Measurements from ENCODE around the gene RCAN3. TPM values are rescaled to one million over a fixed set of nuclear protein-coding genes. Genes with fewer than 3 reads are reported as not detected.
A peak's percentile ranks its signal among the peaks of the same experiment; 100 is the strongest.

RCAN3 gene
- 10 to 100 TPM; 12.6 to 15.1 TPM for total RNA-seq

- Histone ChIP-seq H3K4me3 (peak within 1 kb of the TSS; percentile 71), H3K27me3 (no peaks in the 10 kb centered on the region), H3K9ac (ENCODE audit: low read depth in 2 of 2, low read length in 2 of 2) (peak within 1 kb of the TSS; percentile 74 to 83), H3K4me1 (peaks cover 5% of the 10 kb centered on the region), H3K27ac (peak within 1 kb of the TSS; percentile 88), H3K9me3 (no peaks in the 10 kb centered on the region), H3K36me3 (no peaks in the 10 kb centered on the region)
- intact Hi-C loops (cut with DNase I), result no loop called here
- DNase-seq, result peak; percentile 86
- TF ChIP-seq, protein P1, sequence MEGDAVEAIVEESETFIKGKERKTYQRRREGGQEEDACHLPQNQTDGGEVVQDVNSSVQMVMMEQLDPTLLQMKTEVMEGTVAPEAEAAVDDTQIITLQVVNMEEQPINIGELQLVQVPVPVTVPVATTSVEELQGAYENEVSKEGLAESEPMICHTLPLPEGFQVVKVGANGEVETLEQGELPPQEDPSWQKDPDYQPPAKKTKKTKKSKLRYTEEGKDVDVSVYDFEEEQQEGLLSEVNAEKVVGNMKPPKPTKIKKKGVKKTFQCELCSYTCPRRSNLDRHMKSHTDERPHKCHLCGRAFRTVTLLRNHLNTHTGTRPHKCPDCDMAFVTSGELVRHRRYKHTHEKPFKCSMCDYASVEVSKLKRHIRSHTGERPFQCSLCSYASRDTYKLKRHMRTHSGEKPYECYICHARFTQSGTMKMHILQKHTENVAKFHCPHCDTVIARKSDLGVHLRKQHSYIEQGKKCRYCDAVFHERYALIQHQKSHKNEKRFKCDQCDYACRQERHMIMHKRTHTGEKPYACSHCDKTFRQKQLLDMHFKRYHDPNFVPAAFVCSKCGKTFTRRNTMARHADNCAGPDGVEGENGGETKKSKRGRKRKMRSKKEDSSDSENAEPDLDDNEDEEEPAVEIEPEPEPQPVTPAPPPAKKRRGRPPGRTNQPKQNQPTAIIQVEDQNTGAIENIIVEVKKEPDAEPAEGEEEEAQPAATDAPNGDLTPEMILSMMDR (IDR thresholded peaks at IDR 0.05), result no peak
These were observed at the start of gene RCAN3 for GRCh38 chr1:24502709-24503058. TSS of gene RCAN3 (plus strand) at chr1:24502836. CDS start at chr1:24514373, 11,537 bp downstream.

GRCh38 chr1:24452922-24453485, 49.6 kb upstream of the RCAN3 start:
- no peaks in the 10 kb centered on the region for H3K9me3 ChIP-seq
- H3K4me3 ChIP-seq, result no peak overlapping the region
- H3K9ac ChIP-seq (ENCODE audit: low read depth in 2 of 2, low read length in 2 of 2), result no peak overlapping the region
- intact Hi-C loops (cut with DNase I), result no loop called here
- no peaks in the 10 kb centered on the region for H3K4me1 ChIP-seq
- H3K27me3 ChIP-seq, result no peaks in the 10 kb centered on the region
- TF ChIP-seq, protein P1 (IDR thresholded peaks at IDR 0.05), result no peak
- DNase-seq, result no peak
- H3K36me3 ChIP-seq, result no peaks in the 10 kb centered on the region
- no peak overlapping the region for H3K27ac ChIP-seq

DNA sequence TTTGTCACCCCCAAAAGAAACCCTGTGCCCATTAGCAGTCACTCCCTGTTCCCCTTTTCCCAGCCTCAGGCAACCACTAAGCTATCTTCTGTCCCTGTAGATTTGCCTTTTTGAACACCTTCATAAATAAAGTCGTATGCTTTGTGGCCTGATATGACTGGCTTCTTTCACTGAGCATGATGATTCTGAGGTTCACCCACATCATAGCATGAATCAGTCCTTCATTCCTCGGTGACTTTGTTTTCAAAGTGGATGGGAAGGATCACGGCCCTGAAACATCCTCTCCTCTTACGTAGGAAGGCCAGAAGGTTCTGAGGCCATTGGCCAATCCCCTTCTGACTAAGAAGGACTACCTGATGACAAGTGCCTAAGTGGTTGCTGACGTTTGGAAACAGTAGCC, 48.0 kb upstream of the RCAN3 start:
- H3K36me3 ChIP-seq, result no peaks in the 10 kb centered on the region
- DNase-seq, result no peak
- H3K27me3 ChIP-seq, result no peaks in the 10 kb centered on the region
- TF ChIP-seq, protein P1 (IDR thresholded peaks at IDR 0.05), result no peak
- H3K9me3 ChIP-seq, result no peaks in the 10 kb centered on the region
- no peaks in the 10 kb centered on the region for H3K4me1 ChIP-seq
- intact Hi-C loops (cut with DNase I), result no loop called here
- H3K4me3 ChIP-seq, result no peak overlapping the region
- no peak overlapping the region for H3K9ac ChIP-seq (ENCODE audit: low read depth in 2 of 2, low read length in 2 of 2)
- no peak overlapping the region for H3K27ac ChIP-seq

GRCh38 chr1:24455272-24455671, 47.4 kb upstream of the RCAN3 start:
- Histone ChIP-seq H3K4me1 (no peaks in the 10 kb centered on the region), H3K9me3 (no peaks in the 10 kb centered on the region), H3K27me3 (no peaks in the 10 kb centered on the region), H3K9ac (ENCODE audit: low read depth in 2 of 2, low read length in 2 of 2) (no peak overlapping the region), H3K27ac (no peak overlapping the region), H3K4me3 (no peak overlapping the region), H3K36me3 (no peaks in the 10 kb centered on the region)
- TF ChIP-seq, protein P1 (IDR thresholded peaks at IDR 0.05), result no peak
- intact Hi-C loops (cut with DNase I), result no loop called here
- no peak for DNase-seq

DNA sequence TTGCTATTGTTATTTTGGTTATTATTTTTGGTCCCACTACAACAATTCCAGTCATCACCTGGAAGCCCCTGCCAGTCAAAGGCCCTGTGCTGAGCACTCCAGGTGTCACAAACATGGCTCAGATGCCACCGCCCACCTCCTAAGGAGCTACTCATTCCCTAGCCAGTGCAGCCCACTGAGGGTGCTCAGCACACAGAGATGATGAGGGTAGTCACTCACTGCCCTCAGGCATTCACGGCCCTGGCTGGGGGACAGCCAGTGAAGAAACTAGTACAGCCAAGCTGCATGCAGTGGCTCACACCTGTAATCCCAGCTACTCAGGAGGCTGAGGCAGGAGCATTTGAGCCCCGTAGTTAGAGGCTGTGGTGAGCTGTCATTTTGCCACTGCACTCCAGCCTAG, 44.8 kb upstream of the RCAN3 start:
- intact Hi-C loops (cut with DNase I), result no loop called here
- no peaks in the 10 kb centered on the region for H3K27me3 ChIP-seq
- no peaks in the 10 kb centered on the region for H3K9me3 ChIP-seq
- no peak overlapping the region for H3K9ac ChIP-seq (ENCODE audit: low read depth in 2 of 2, low read length in 2 of 2)
- no peak overlapping the region for H3K27ac ChIP-seq
- TF ChIP-seq, protein P1 (IDR thresholded peaks at IDR 0.05), result no peak
- no peak for DNase-seq
- no peaks in the 10 kb centered on the region for H3K4me1 ChIP-seq
- no peak overlapping the region for H3K4me3 ChIP-seq
- no peaks in the 10 kb centered on the region for H3K36me3 ChIP-seq

Data from colonic mucosa (tissue), 4 donors.